Tibial artery (tissue), 4 donors: Measurements from ENCODE around the gene RNF186.
A peak's percentile ranks its signal among the peaks of the same experiment; 100 is the strongest.

Experiments
- DNase-seq, 2 donors: peaks; one replicate each; pipeline ENCODE4 v3.0.0-alpha.2; 2019
- H3K27ac ChIP-seq, 2 donors: fragments of 200-600 bp; sonication (generic) in 1 of 2; 1 replicate in 1 of 2; 2 replicates in 1 of 2; pipeline ENCODE4 v1.5.1; 2018 to 2019; ENCODE audit warnings: mild to moderate bottlenecking in 1 of 2
- H3K27me3 ChIP-seq, 2 donors: fragments of 200-600 bp; sonication (generic) in 1 of 2; one replicate each; pipeline versions ENCODE4 v1.5.1 to v1.6.0; 2016 to 2019
- H3K36me3 ChIP-seq, 3 donors: fragments of 200-600 bp; sonication (generic) in 2 of 3; one replicate each; pipeline ENCODE4 v1.5.1; 2016 to 2019; ENCODE audit warnings: mild to moderate bottlenecking in 2 of 3
- H3K4me1 ChIP-seq, 4 donors: fragments of 200-600 bp; sonication (generic) in 2 of 4; 1 replicate in 3 of 4; 2 replicates in 1 of 4; pipeline ENCODE4 v1.5.1; 2016 to 2019
- H3K4me3 ChIP-seq, 2 donors: fragments of 200-600 bp; sonication (generic) in 1 of 2; 1 replicate in 1 of 2; 2 replicates in 1 of 2; pipeline ENCODE4 v1.5.1; 2018 to 2019; ENCODE audit warnings: mild to moderate bottlenecking in 2 of 2
- H3K9me3 ChIP-seq, 3 donors: fragments of 200-600 bp; sonication (generic) in 1 of 3; one replicate each; pipeline ENCODE4 v1.5.1; 2016 to 2019
- CTCF ChIP-seq, 2 experiments: fragments of 200-600 bp in 1 of 2; fragments of 450-650 bp in 1 of 2; IDR thresholded peaks; one replicate each; pipeline ENCODE4 v1.5.1; 2017 to 2019; ENCODE audit warnings: antibody characterized with exemption in 2 of 2, mild to moderate bottlenecking in 1 of 2, moderate library complexity in 1 of 2
- intact Hi-C: fragments of 100-400 bp; cut with DNase I; formaldehyde crosslinking; loops from one replicate; pipeline ENCODE4 v1.15.0; 2023; ENCODE audit warnings: low total_unique reads

The RNF186 gene

GRCh38 chr1:19804831-19805251 lies 10.2 kb downstream of the RNF186 start:
- intact Hi-C loops = no loop called here
- H3K9me3 ChIP-seq = no peaks in the 10 kb centered on the region
- H3K4me3 ChIP-seq = no peak overlapping the region
- no peak for TF ChIP-seq CTCF (IDR thresholded peaks at IDR 0.05)
- peaks cover 0 to 18% (median 3%) of the 10 kb centered on the region in 4 donors for H3K4me1 ChIP-seq
- H3K27ac ChIP-seq = peak overlapping the region in 1 of 2 donors; percentile 20
- no peak for DNase-seq
- H3K27me3 ChIP-seq = no peaks in the 10 kb centered on the region
- no peaks in the 10 kb centered on the region for H3K36me3 ChIP-seq

GRCh38 chr1:19802269-19802668 lies 12.8 kb downstream of the RNF186 start:
- intact Hi-C loops = no loop called here
- TF ChIP-seq CTCF (IDR thresholded peaks at IDR 0.05) = no peak
- Histone ChIP-seq H3K27me3 (no peaks in the 10 kb centered on the region), H3K9me3 (no peaks in the 10 kb centered on the region), H3K4me3 (no peak overlapping the region), H3K27ac (no peak overlapping the region), H3K36me3 (peaks cover 0 to 2% (median 0%) of the 10 kb centered on the region in 3 donors), H3K4me1 (peaks cover 0 to 32% (median 15%) of the 10 kb centered on the region in 4 donors)
- DNase-seq = no peak

DNA sequence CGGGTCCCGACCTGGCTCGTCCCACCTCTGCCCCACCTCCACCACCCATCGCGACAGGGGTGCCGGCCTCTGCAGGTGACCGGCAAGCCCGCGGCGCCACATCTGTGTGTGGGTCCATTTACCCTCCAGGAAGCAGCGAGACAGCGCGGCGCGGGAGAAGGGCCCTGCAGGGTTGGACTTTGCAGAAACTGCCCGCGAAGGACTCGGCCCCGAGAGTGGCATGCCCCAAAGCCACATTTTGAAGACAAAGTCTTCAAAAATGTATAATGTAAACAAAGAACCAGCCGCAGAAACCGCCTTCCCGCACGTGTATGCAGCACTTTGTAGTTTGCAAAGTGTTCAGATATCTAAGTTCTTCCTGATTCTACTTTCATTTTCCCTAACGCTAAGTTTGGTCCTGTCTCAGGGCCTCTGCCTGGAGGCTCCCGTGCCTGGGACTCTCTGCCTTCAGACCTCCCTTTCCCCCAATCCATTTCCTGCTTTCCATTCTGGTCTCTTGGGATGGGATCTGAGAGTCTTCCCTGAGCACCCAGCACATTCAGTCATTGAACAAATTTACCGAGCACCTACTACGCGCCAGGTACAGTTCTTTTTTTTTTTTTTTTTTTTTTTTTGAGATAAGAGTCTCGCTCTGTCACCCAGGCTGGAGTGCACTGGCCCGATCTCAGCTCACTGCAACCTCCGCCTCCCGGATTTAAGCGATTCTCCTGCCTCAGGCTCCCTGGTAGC lies 14.8 kb downstream of the RNF186 start:
- Histone ChIP-seq H3K27me3 (no peaks in the 10 kb centered on the region), H3K4me3 (peak overlapping the region; percentile 71 to 81), H3K4me1 (peaks cover 0 to 32% (median 15%) of the 10 kb centered on the region in 4 donors), H3K9me3 (no peaks in the 10 kb centered on the region), H3K27ac (peak overlapping the region; percentile 88 to 90), H3K36me3 (peaks cover 0 to 14% (median 0%) of the 10 kb centered on the region in 3 donors)
- peak; percentile 49 to 74 for DNase-seq
- intact Hi-C loops = no loop called here
- no peak for TF ChIP-seq CTCF (IDR thresholded peaks at IDR 0.05)

DNA sequence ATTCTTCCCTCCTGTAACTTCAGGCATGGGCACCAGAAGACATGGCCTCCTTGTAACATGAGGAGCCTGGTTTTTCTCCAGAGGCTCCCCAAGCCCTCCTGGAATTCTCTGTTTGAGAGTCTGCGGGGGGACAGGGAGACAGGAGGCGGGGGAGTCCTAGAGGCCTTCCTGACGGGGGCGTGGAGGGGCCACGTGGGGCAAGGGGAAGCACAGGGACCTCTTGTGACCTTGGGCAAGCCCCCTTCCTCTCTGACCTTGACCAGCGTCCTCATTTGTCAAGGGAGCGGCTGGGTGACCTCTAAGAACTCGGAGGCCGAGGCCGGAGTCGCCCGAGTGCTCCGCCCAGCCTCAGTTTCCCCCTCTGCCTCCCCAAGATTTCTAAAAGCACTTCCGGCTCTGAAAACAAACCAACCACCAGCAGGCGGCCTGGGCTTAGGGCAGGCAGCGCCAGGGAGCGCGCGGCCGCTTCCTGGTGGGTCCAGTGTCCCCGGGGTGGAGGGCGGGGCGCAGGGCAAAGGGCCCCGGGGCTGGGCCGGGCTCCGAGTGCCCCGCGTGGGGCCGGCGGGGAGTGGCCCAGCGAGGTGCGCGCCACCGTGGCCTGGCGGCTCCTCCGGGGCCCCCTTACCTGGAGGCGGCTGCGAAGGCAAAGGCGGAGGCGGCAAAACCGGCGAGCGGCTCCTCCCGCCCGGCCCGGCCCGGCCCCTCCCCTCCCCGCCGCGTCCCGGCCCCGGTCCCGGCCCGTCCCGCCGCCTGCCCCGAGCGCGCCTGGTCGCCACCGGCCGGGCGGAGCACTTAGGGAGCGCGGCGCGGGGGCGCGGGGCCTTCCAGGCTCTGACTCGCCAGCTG lies 15.6 kb downstream of the RNF186 start, which contains the start of gene TMCO4:
TSS of gene TMCO4 (minus strand) at position 687 of the 846 bp plus-strand sequence. CDS start 19,158 bp downstream, outside the sequence.
- H3K4me3 ChIP-seq = peak within 1 kb of the TSS; percentile 71 to 81
- intact Hi-C loops = no loop called here
- peak; percentile 33 to 44 for TF ChIP-seq CTCF (IDR thresholded peaks at IDR 0.05)
- no peaks in the 10 kb centered on the region for H3K27me3 ChIP-seq
- H3K36me3 ChIP-seq = peaks cover 0 to 14% (median 0%) of the 10 kb centered on the region in 3 donors
- DNase-seq = peak; percentile 52 to 83
- H3K4me1 ChIP-seq = peaks cover 0 to 25% (median 15%) of the 10 kb centered on the region in 4 donors
- H3K27ac ChIP-seq = peak within 1 kb of the TSS; percentile 88 to 90
- H3K9me3 ChIP-seq = no peaks in the 10 kb centered on the region

- no peaks in the 10 kb centered on the region for H3K27me3 ChIP-seq
- peaks cover 0 to 14% (median 0%) of the 10 kb centered on the region in 3 donors for H3K36me3 ChIP-seq
- no peaks in the 10 kb centered on the region for H3K9me3 ChIP-seq
- no peak for DNase-seq
- intact Hi-C loops = no loop called here
- peak overlapping the region; percentile 88 to 90 for H3K27ac ChIP-seq
- no peak for TF ChIP-seq CTCF (IDR thresholded peaks at IDR 0.05)
- H3K4me3 ChIP-seq = peak overlapping the region; percentile 71 to 81
- peaks cover 0 to 23% (median 15%) of the 10 kb centered on the region in 4 donors for H3K4me1 ChIP-seq
These were observed 16.4 kb downstream of the RNF186 start for GRCh38 chr1:19798486-19799229.
